Measurements from ENCODE around the gene RHOT2. TPM values are rescaled to one million over a fixed set of nuclear protein-coding genes. Genes with fewer than 3 reads are reported as not detected.

Gene RHOT2
- total and polyA plus RNA-seq, 9 of the 15 experiments (the other 6 are each of a cell fraction or from before 2014, with no cell fraction given), result 5.0 to 373 (median 112) TPM

- TF ChIP-seq IRF1 (CRISPR knock-in tag; IDR thresholded peaks at IDR 0.05; ENCODE audit: borderline replicate concordance) (no peak), BHLHE40 (IDR thresholded peaks at IDR 0.05; ENCODE audit: low read length) (peak; percentile 57), ELK3 (CRISPR knock-in tag; IDR thresholded peaks at IDR 0.05) (no peak), ZSCAN32 (CRISPR knock-in tag; IDR thresholded peaks at IDR 0.05) (no peak), SMARCA4 (IDR thresholded peaks at IDR 0.05) (peak; percentile 89), CBFA2T3 (IDR thresholded peaks at IDR 0.05) (no peak; the same call in 1 of the 2 replicates), PHTF2 (CRISPR knock-in tag; IDR thresholded peaks at IDR 0.05) (no peak), NELFE (IDR thresholded peaks at IDR 0.05; ENCODE audit: insufficient read depth, insufficient read length) (no peak), SOX6 (IDR thresholded peaks at IDR 0.05) (peak; percentile 42; the same call in 1 of the 2 replicates), MIER1 (IDR thresholded peaks at IDR 0.05; ENCODE audit: low read depth) (no peak), NRF1 (conservative IDR thresholded peaks at IDR 0.05 in 1 of 2, IDR thresholded peaks at IDR 0.05 in 1 of 2) (peak; percentile 26 to 38; a peak in 2 of 4 replicates), ATF6 (CRISPR knock-in tag; IDR thresholded peaks at IDR 0.05) (no peak), HNRNPLL (IDR thresholded peaks at IDR 0.05; ENCODE audit: low read depth, low read length, poor library complexity, severe bottlenecking) (no peak), ZKSCAN1 (IDR thresholded peaks at IDR 0.05; ENCODE audit: low read depth, low read length) (no peak), BMI1 (IDR thresholded peaks at IDR 0.05; ENCODE audit: low read length) (no peak), E2F6 (IDR thresholded peaks at IDR 0.05; ENCODE audit: borderline replicate concordance in 1 of 2, extremely low read depth in 1 of 2, insufficient read depth in 1 of 2, insufficient read length in 1 of 2, low read depth in 1 of 2, low read length in 1 of 2, poor library complexity in 1 of 2, severe bottlenecking in 1 of 2) (no peak), DPF2 (IDR thresholded peaks at IDR 0.05) (peak; percentile 86), ID3 (CRISPR knock-in tag; IDR thresholded peaks at IDR 0.05) (no peak), ID3 (tag; IDR thresholded peaks at IDR 0.05) (no peak), ZNF316 (IDR thresholded peaks at IDR 0.05) (peak; percentile 64), NR2C2 (CRISPR knock-in tag; IDR thresholded peaks at IDR 0.05) (no peak), NR2C2 (tag; IDR thresholded peaks at IDR 0.05) (no peak), FOSL1 (tag; conservative IDR thresholded peaks at IDR 0.05) (peak; percentile 97), KLF16 (IDR thresholded peaks at IDR 0.05) (no peak), NFE2 (IDR thresholded peaks at IDR 0.05; ENCODE audit: low read depth) (peak; percentile 79)
Observed at GRCh38 chr16:626787-627453, 41.0 kb upstream of the RHOT2 start (continued).

Measured in K562 (cell line).